Astrocyte (in vitro differentiated cells and primary cell): ENCODE measurements around the gene NCF4. TPM values are rescaled to one million over a fixed set of nuclear protein-coding genes. Genes with fewer than 3 reads are reported as not detected.
A peak's percentile ranks its signal among the peaks of the same experiment; 100 is the strongest.

ENCODE experiments used
- DNase-seq: peaks from one replicate; pipeline ENCODE4 v3.0.0-alpha.2; 2010; ENCODE audit warnings: low read depth
- FAIRE-seq: peaks from 2 replicates; lab custom pipeline; 2011; peaks lifted over from hg19 to GRCh38; lab: Jason Lieb, UNC
- H2AFZ ChIP-seq: 2 replicates; pipeline ENCODE4 v1.6.0; 2012; ENCODE audit warnings: low read depth, low read length, inconsistent platforms
- H3K27ac ChIP-seq: 2 replicates; pipeline ENCODE4 v1.5.1; 2011; ENCODE audit warnings: low read depth, low read length, inconsistent platforms
- H3K27me3 ChIP-seq: 2 replicates; pipeline ENCODE4 v1.6.0; 2011; ENCODE audit warnings: low read length, inconsistent platforms; ENCODE audit not compliant: insufficient read depth
- H3K36me3 ChIP-seq: 2 replicates; pipeline ENCODE4 v1.5.1; 2011; ENCODE audit warnings: low read length, inconsistent platforms; ENCODE audit not compliant: insufficient read depth
- H3K4me1 ChIP-seq: 2 replicates; pipeline ENCODE4 v1.5.1; 2011; ENCODE audit warnings: low read length, inconsistent platforms; ENCODE audit not compliant: insufficient read depth
- H3K4me2 ChIP-seq: 2 replicates; pipeline ENCODE4 v1.6.0; 2012; ENCODE audit warnings: low read length, inconsistent platforms
- H3K4me3 ChIP-seq: 2 replicates; pipeline ENCODE4 v1.5.1; 2011; ENCODE audit warnings: low read depth, mild to moderate bottlenecking, low read length, inconsistent platforms; ENCODE audit not compliant: insufficient read depth
- H3K79me2 ChIP-seq: 2 replicates; pipeline ENCODE4 v1.6.0; 2012; ENCODE audit warnings: mild to moderate bottlenecking, low read length, inconsistent platforms; ENCODE audit not compliant: insufficient read depth
- H3K9ac ChIP-seq: 2 replicates; pipeline ENCODE4 v1.6.0; 2012; ENCODE audit warnings: mild to moderate bottlenecking, low read length, inconsistent platforms
- H3K9me3 ChIP-seq: 2 replicates; pipeline ENCODE4 v1.5.1; 2012; ENCODE audit warnings: low read depth, mild to moderate bottlenecking, low read length, inconsistent platforms; ENCODE audit not compliant: insufficient read depth
- H4K20me1 ChIP-seq: 2 replicates; pipeline ENCODE4 v1.6.0; 2012; ENCODE audit warnings: low read length, inconsistent platforms; ENCODE audit not compliant: insufficient read depth
- H3K27ac Mint-ChIP-seq: one replicate; pipeline ENCODE4 v1.8.0; 2021; ENCODE audit warnings: mild to moderate bottlenecking, mixed read lengths; ENCODE audit not compliant: unreplicated experiment
- H3K27me3 Mint-ChIP-seq: one replicate; pipeline ENCODE4 v1.8.0; 2021; ENCODE audit warnings: low read depth, mixed read lengths; ENCODE audit not compliant: unreplicated experiment
- H3K36me3 Mint-ChIP-seq: one replicate; pipeline ENCODE4 v1.8.0; 2021; ENCODE audit warnings: low read depth, mixed read lengths; ENCODE audit not compliant: unreplicated experiment
- H3K4me1 Mint-ChIP-seq: one replicate; pipeline ENCODE4 v1.8.0; 2021; ENCODE audit warnings: low read depth, mixed read lengths; ENCODE audit not compliant: unreplicated experiment
- H3K4me3 Mint-ChIP-seq: one replicate; pipeline ENCODE4 v1.8.0; 2021; ENCODE audit warnings: mild to moderate bottlenecking, moderate library complexity, mixed read lengths; ENCODE audit not compliant: unreplicated experiment
- H3K9me3 Mint-ChIP-seq: one replicate; pipeline ENCODE4 v1.8.0; 2021; ENCODE audit warnings: mild to moderate bottlenecking, mixed read lengths; ENCODE audit not compliant: unreplicated experiment
- EZH2 ChIP-seq: IDR thresholded peaks from 2 replicates; pipeline ENCODE4 v1.6.1; 2012; ENCODE audit warnings: mild to moderate bottlenecking, low read length, inconsistent platforms; ENCODE audit not compliant: insufficient read depth
- total RNA-seq: library from RNA; stranded (reverse); gene quantifications from 2 replicates; pipeline ENCODE4 v1.2.1, GENCODE V29; 2021
- TF ChIP-seq, protein P1 (sequence below): IDR thresholded peaks from 2 replicates; pipeline ENCODE4 v1.5.1; 2011; ENCODE audit warnings: low read depth, mild to moderate bottlenecking, inconsistent platforms, low read length, moderate library complexity; ENCODE audit not compliant: insufficient read depth

NCF4 gene
- total RNA-seq, 1 donor from 2014 or later = not detected

DNA sequence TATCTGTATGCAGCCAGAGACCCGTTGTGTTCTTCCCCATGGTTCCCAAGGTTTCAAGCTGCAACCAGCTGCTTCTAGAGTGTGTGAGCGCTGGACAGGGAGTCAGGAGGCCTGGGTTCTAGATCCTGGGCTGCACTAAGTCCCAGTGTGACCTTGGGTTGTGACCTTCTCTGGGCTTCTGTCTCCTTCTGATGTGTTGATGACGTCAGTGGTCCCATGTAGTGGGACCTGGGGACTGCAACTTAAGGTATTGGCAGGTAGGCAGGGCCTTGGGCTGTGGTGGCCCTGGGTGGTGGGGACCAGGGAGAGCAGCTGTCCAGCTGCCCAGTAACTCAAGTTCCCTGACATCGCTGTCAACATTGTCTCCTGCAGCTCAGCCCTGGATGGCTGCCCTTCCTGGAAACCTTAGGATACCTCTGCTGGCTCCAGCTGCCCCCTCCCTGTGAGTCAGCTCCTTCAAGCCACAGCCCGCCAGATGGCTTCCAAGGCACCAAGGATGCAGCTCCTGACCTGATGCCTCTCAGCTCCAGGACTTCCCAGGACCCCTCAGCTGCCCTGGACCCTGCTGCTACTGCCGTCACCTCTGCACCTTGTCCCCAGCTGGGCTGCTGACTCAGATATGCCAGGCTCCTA is 42.7 kb upstream of the NCF4 start:
- Histone ChIP-seq H3K36me3 (no peaks in the 10 kb centered on the region), H4K20me1 (no peaks in the 10 kb centered on the region), H3K9me3 (no peaks in the 10 kb centered on the region), H3K27ac (no peak overlapping the region), H3K4me2 (no peak overlapping the region), H3K9ac (no peak overlapping the region), H2AFZ (no peak overlapping the region), H3K4me3 (no peak overlapping the region), H3K4me1 (no peaks in the 10 kb centered on the region), H3K27me3 (peaks cover 61% of the 10 kb centered on the region), H3K79me2 (no peaks in the 10 kb centered on the region)
- Mint-ChIP-seq H3K4me1 (peaks cover 24% of the 10 kb centered on the region), H3K27me3 (peaks cover 70% of the 10 kb centered on the region), H3K4me3 (no peak overlapping the region), H3K9me3 (no peaks in the 10 kb centered on the region), H3K27ac (no peak overlapping the region), H3K36me3 (no peaks in the 10 kb centered on the region)
- DNase-seq (no peak), FAIRE-seq (no peak)
- no peak for TF ChIP-seq EZH2
- TF ChIP-seq, protein P1, sequence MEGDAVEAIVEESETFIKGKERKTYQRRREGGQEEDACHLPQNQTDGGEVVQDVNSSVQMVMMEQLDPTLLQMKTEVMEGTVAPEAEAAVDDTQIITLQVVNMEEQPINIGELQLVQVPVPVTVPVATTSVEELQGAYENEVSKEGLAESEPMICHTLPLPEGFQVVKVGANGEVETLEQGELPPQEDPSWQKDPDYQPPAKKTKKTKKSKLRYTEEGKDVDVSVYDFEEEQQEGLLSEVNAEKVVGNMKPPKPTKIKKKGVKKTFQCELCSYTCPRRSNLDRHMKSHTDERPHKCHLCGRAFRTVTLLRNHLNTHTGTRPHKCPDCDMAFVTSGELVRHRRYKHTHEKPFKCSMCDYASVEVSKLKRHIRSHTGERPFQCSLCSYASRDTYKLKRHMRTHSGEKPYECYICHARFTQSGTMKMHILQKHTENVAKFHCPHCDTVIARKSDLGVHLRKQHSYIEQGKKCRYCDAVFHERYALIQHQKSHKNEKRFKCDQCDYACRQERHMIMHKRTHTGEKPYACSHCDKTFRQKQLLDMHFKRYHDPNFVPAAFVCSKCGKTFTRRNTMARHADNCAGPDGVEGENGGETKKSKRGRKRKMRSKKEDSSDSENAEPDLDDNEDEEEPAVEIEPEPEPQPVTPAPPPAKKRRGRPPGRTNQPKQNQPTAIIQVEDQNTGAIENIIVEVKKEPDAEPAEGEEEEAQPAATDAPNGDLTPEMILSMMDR = no peak

DNA sequence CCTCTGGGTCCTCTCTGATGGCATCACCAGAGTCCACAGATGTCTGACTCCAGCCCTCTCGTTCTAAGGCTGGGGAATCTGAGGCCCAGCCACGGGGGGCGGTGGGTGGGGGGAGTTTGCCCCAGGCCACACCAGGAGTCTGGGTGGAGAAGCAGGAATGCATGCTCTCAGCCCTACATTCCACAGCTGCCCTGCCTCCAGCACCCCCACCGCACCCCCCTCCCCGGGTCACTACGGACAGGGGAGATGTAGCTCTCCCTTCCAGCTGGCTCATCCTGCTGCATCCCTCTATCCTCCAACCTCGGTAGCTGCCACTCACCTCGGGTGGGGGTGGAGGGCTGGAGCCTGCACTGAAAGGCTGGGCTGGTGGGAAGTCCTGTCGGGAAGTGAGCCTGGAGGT is 41.7 kb upstream of the NCF4 start:
- Histone ChIP-seq H3K27ac (no peak overlapping the region), H4K20me1 (no peaks in the 10 kb centered on the region), H2AFZ (no peak overlapping the region), H3K4me2 (no peak overlapping the region), H3K9ac (no peak overlapping the region), H3K79me2 (no peaks in the 10 kb centered on the region), H3K36me3 (no peaks in the 10 kb centered on the region), H3K4me1 (no peaks in the 10 kb centered on the region), H3K9me3 (no peaks in the 10 kb centered on the region), H3K4me3 (no peak overlapping the region), H3K27me3 (peaks cover 53% of the 10 kb centered on the region)
- Mint-ChIP-seq H3K36me3 (no peaks in the 10 kb centered on the region), H3K27ac (peak overlapping the region; percentile 64), H3K9me3 (no peaks in the 10 kb centered on the region), H3K4me1 (peaks cover 26% of the 10 kb centered on the region), H3K27me3 (peaks cover 67% of the 10 kb centered on the region), H3K4me3 (no peak overlapping the region)
- FAIRE-seq = no peak
- TF ChIP-seq, protein P1 = no peak
- no peak for TF ChIP-seq EZH2
- no peak for DNase-seq

DNA sequence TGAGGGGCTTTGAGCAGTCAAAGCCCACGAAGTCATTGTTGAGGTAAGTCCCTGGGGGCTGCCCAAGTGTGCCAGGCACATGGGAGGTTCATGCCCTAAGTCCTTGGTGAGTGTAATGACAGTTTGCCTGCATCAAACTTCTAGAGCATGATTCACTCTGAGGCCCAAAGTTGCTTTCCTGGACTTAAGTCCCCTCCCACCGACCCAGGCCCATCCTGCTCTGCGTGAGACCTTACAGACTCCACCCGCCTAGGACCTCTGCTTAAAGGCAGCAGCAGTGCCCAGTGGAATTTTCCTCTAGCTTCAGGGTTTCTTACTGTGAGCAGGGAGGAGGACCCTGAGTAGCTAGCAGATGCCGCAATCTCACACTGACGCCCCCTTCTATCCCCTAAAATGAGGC is 38.2 kb upstream of the NCF4 start:
- FAIRE-seq = no peak
- H3K27me3 Mint-ChIP-seq = peaks cover 58% of the 10 kb centered on the region
- no peak overlapping the region for H3K4me2 ChIP-seq

More for the DNA sequence above, 38.2 kb upstream of the NCF4 start:
- H3K36me3 ChIP-seq = no peaks in the 10 kb centered on the region
- peak overlapping the region; percentile 75 for H3K27ac Mint-ChIP-seq
- peaks cover 24% of the 10 kb centered on the region for H3K4me1 Mint-ChIP-seq
- no peak for TF ChIP-seq EZH2
- TF ChIP-seq, protein P1 = no peak
- no peaks in the 10 kb centered on the region for H3K9me3 ChIP-seq
- H3K27ac ChIP-seq = no peak overlapping the region
- H2AFZ ChIP-seq = no peak overlapping the region
- no peak overlapping the region for H3K4me3 Mint-ChIP-seq
- H3K9me3 Mint-ChIP-seq = no peaks in the 10 kb centered on the region
- no peaks in the 10 kb centered on the region for H3K4me1 ChIP-seq
- no peaks in the 10 kb centered on the region for H3K79me2 ChIP-seq
- no peak overlapping the region for H3K9ac ChIP-seq
- DNase-seq = no peak
- H3K36me3 Mint-ChIP-seq = no peaks in the 10 kb centered on the region
- no peak overlapping the region for H3K4me3 ChIP-seq
- H4K20me1 ChIP-seq = no peaks in the 10 kb centered on the region
- peaks cover 23% of the 10 kb centered on the region for H3K27me3 ChIP-seq
